ENCODE results near the gene RELT. TPM values are rescaled to one million over a fixed set of nuclear protein-coding genes. Genes with fewer than 3 reads are reported as not detected.

Gene RELT
- total and polyA plus RNA-seq, 9 of the 15 experiments (the other 6 are each of a cell fraction or from before 2014, with no cell fraction given): 1.1 to 20.2 (median 7.4) TPM

DNA sequence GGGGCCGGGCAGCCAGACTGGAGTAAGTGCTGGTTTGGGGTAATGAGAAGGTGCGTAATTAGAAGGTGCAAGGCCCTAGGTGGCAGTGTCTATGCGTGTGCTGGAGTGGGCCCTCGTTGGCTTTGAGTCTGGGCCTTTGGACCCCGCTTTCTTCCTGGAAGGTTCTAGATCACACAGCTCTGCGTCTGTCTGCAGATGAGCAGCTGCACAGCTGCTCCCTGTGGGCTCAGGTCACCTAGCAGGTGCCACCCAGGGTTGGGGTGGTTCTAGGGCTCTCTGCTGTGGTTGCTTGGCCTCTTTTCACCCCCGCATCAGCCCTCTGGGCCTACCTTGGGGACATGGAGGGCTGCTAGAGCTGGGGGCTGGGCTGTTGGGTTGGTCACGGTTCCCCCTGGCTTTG is 10.3 kb downstream of the RELT start (continued):
- no peak for TF ChIP-seq CUX1 (CRISPR knock-in tag; IDR thresholded peaks at IDR 0.05)
- TF ChIP-seq LARP7 (IDR thresholded peaks at IDR 0.05): no peak
- TF ChIP-seq MBD2 (IDR thresholded peaks at IDR 0.05; ENCODE audit: borderline replicate concordance, low read depth): no peak
- no peak for TF ChIP-seq ZNF184 (CRISPR knock-in tag; IDR thresholded peaks at IDR 0.05)

- H3K9me3 ChIP-seq (replicated peaks; ENCODE audit: control insufficient read depth, insufficient read depth, low read depth, low read length): no peaks in the 10 kb centered on the region
- ChIA-PET CTCF (ENCODE audit: low intra/inter-chr PET ratio) (no interaction called here), POLR2A (interaction anchor here (0.5 to 1.0 kb wide), 3 partner anchors 13 to 145 kb away, joined by 3 read pairs; no protein-coding TSS in a partner anchor)
- H4K20me1 ChIP-seq (replicated peaks; ENCODE audit: control insufficient read depth, insufficient read depth, low read length): peaks cover 33% of the 10 kb centered on the region
- H3K4me1 ChIP-seq (replicated peaks in 1 of 2; ENCODE audit: control insufficient read depth in 2 of 2, insufficient read depth in 2 of 2, low read length in 2 of 2): peaks cover 37 to 85% of the 10 kb centered on the region in 2 experiments
- in situ Hi-C loops (cut with MboI): no loop called here
- no peak for DNase-seq (ENCODE audit: extremely low read depth in 1 of 4, low spot score in 3 of 4)
- H3K9me1 ChIP-seq (ENCODE audit: control insufficient read depth, insufficient read depth, low read length): peaks cover 14% of the 10 kb centered on the region
- peak overlapping the region in 1 of 2 experiments; percentile 83; a peak in 3 of 4 replicates for H3K9ac ChIP-seq (ENCODE audit: insufficient read depth in 1 of 2, low read depth in 2 of 2, low read length in 2 of 2)
- no peak for ATAC-seq
- no peaks in the 10 kb centered on the region for H3K27me3 ChIP-seq (ENCODE audit: control insufficient read depth in 2 of 2, insufficient read depth in 2 of 2, low read length in 2 of 2)
- no peak overlapping the region for H3K4me3 ChIP-seq
- no peak overlapping the region; the same call in 2 of the 3 replicates for H3K27ac ChIP-seq (ENCODE audit: extremely low read depth, low read depth, low read length)
- no peak overlapping the region for H2AFZ ChIP-seq (ENCODE audit: low read depth, low read length)
- peak; percentile 84 for TF ChIP-seq ZBTB33 (CRISPR knock-in tag; IDR thresholded peaks at IDR 0.05)
- no peak for TF ChIP-seq PHB (CRISPR knock-in tag; IDR thresholded peaks at IDR 0.05)
- peak; percentile 10; the same call in 1 of the 2 replicates for TF ChIP-seq VEZF1 (CRISPR knock-in tag; IDR thresholded peaks at IDR 0.05)
- H3K79me2 ChIP-seq (ENCODE audit: control insufficient read depth, insufficient read depth, low read length): peaks cover 56% of the 10 kb centered on the region
- no peak overlapping the region for H3K4me2 ChIP-seq (ENCODE audit: insufficient read depth, low read length)
- no TSS peak for BruUV-seq (replicated peaks)
- no peak for FAIRE-seq
- peaks cover 48% of the 10 kb centered on the region; the same call in 2 of the 3 replicates for H3K36me3 ChIP-seq (ENCODE audit: control insufficient read depth, insufficient read depth, low read length)
- 87% methylated on average over 17 of the region's 21 CpGs for WGBS (ENCODE audit: insufficient coverage, low coverage, missing lambda C conversion rate)
- intact Hi-C loops (cut with micrococcal nuclease): no loop called here
Measured at GRCh38 chr11:73387594-73388264, 11.5 kb downstream of the RELT start.

Measured in K562 (cell line).